Measurements from ENCODE around the gene ANTXR1.

- TF ChIP-seq CTCF (conservative IDR thresholded peaks at IDR 0.05) (no peak), EZH2 (IDR thresholded peaks at IDR 0.05; ENCODE audit: low read depth) (no peak)
Observed at GRCh38 chr2:69211048-69211447, 198.1 kb downstream of the ANTXR1 start.
